Osteoblast (primary cell): ENCODE results near the gene SLC22A2. TPM values are rescaled to one million over a fixed set of nuclear protein-coding genes. Genes with fewer than 3 reads are reported as not detected.

Experiments
- DNase-seq: peaks from one replicate; pipeline ENCODE4 v3.0.0; 2011; ENCODE audit warnings: low spot score, mixed read lengths; ENCODE audit not compliant: insufficient read length; ENCODE audit errors: missing footprints
- H2AFZ ChIP-seq: 2 replicates; pipeline ENCODE4 v1.6.0; 2011; ENCODE audit warnings: mild to moderate bottlenecking, low read length
- H3K27ac ChIP-seq: 2 replicates; pipeline ENCODE4 v1.5.1; 2011; ENCODE audit warnings: mild to moderate bottlenecking, low read depth, low read length, moderate library complexity
- H3K27me3 ChIP-seq: 2 replicates; pipeline ENCODE4 v1.6.0; 2012; ENCODE audit warnings: mild to moderate bottlenecking, control low read depth, inconsistent platforms, low read length, moderate library complexity; ENCODE audit not compliant: insufficient read depth
- H3K36me3 ChIP-seq: 2 replicates; pipeline ENCODE4 v1.5.1; 2011; ENCODE audit warnings: mild to moderate bottlenecking, low read length, control low read depth, moderate library complexity; ENCODE audit not compliant: insufficient read depth
- H3K4me1 ChIP-seq: 2 replicates; pipeline ENCODE4 v1.5.1; 2011; ENCODE audit warnings: mild to moderate bottlenecking, low read length, control low read depth, moderate library complexity; ENCODE audit not compliant: insufficient read depth
- H3K4me2 ChIP-seq: 2 replicates; pipeline ENCODE4 v1.6.0; 2011; ENCODE audit warnings: mild to moderate bottlenecking, low read length; ENCODE audit not compliant: insufficient read depth
- H3K4me3 ChIP-seq: fragments of 200-600 bp; sonication (generic); 3 replicates; pipeline ENCODE4 v1.5.1; 2012; ENCODE audit warnings: mild to moderate bottlenecking, low read length, inconsistent platforms; ENCODE audit not compliant: insufficient read depth
- H3K79me2 ChIP-seq: 2 replicates; pipeline ENCODE4 v1.6.0; 2012; ENCODE audit warnings: mild to moderate bottlenecking, low read length, control low read depth, inconsistent platforms; ENCODE audit not compliant: insufficient read depth
- H3K9me3 ChIP-seq: 2 replicates; pipeline ENCODE4 v1.5.1; 2011; ENCODE audit warnings: low read depth, low read length, control low read depth
- H4K20me1 ChIP-seq: 2 replicates; pipeline ENCODE4 v1.6.0; 2012; ENCODE audit warnings: mild to moderate bottlenecking, low read length, control low read depth; ENCODE audit not compliant: insufficient read depth
- total RNA-seq: library from RNA; depleted of rRNA; stranded (reverse); fragments of >200 nt; gene quantifications from 2 replicates; pipeline ENCODE4 v1.2.3, GENCODE V29; 2012
- TF ChIP-seq, protein P1 (sequence below): IDR thresholded peaks from 2 replicates; pipeline ENCODE4 v1.5.1; 2011; ENCODE audit warnings: mild to moderate bottlenecking, low read depth, low read length, moderate library complexity; ENCODE audit errors: extremely low read depth

The SLC22A2 gene
- total RNA-seq, 1 donor, result under 0.01 TPM

DNA sequence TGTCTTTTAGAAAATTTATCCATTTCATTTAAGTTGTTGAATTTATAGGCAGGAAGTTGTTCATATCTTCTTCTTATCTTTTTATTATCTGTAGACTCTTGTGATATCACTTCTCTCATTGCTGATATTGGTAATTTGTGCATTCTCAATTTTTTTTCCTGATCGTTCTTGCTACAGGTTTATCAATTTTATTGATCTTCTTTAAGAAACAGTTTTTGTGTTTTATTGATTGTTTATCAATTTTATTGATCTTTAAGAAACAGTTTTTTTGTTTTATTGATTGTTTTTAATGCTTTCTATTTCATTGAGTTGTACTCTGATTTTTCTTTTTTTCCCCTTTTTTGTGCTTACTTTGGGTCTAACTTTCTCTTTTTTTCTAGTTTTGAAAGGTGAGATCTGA lies 23.8 kb upstream of the SLC22A2 start:
- no peak for DNase-seq
- Histone ChIP-seq H4K20me1 (no peaks in the 10 kb centered on the region), H3K27me3 (no peaks in the 10 kb centered on the region), H3K4me2 (no peak overlapping the region), H3K27ac (no peak overlapping the region), H3K79me2 (no peaks in the 10 kb centered on the region), H3K4me3 (no peak overlapping the region), H3K4me1 (no peaks in the 10 kb centered on the region), H2AFZ (no peak overlapping the region), H3K9me3 (no peaks in the 10 kb centered on the region), H3K36me3 (no peaks in the 10 kb centered on the region)
- TF ChIP-seq, protein P1, sequence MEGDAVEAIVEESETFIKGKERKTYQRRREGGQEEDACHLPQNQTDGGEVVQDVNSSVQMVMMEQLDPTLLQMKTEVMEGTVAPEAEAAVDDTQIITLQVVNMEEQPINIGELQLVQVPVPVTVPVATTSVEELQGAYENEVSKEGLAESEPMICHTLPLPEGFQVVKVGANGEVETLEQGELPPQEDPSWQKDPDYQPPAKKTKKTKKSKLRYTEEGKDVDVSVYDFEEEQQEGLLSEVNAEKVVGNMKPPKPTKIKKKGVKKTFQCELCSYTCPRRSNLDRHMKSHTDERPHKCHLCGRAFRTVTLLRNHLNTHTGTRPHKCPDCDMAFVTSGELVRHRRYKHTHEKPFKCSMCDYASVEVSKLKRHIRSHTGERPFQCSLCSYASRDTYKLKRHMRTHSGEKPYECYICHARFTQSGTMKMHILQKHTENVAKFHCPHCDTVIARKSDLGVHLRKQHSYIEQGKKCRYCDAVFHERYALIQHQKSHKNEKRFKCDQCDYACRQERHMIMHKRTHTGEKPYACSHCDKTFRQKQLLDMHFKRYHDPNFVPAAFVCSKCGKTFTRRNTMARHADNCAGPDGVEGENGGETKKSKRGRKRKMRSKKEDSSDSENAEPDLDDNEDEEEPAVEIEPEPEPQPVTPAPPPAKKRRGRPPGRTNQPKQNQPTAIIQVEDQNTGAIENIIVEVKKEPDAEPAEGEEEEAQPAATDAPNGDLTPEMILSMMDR, result no peak

DNA sequence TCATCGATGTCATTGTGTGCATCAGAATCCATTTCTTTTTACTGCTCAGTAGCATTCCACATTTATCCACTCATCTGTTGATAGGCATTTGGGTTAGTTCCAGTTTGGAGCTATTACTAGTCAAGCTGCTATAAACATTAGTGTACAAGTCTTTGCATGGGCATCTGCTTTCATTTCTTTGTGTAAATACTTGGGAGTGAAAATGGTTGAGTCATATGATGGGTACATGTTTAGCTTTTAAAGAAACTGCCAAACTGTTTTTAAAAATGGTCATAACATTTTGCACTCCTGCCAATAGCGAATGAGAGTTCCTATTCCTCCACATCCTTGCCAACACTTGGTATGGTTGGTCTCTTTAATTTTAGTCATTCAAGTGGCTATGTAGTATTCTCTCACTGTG lies 21.2 kb upstream of the SLC22A2 start:
- TF ChIP-seq, protein P1, result no peak
- Histone ChIP-seq H3K4me3 (no peak overlapping the region), H3K79me2 (no peaks in the 10 kb centered on the region), H3K4me1 (no peaks in the 10 kb centered on the region), H3K36me3 (no peaks in the 10 kb centered on the region), H3K9me3 (no peaks in the 10 kb centered on the region), H3K27ac (no peak overlapping the region), H4K20me1 (no peaks in the 10 kb centered on the region), H3K4me2 (no peak overlapping the region), H2AFZ (no peak overlapping the region), H3K27me3 (no peaks in the 10 kb centered on the region)
- DNase-seq, result no peak

DNA sequence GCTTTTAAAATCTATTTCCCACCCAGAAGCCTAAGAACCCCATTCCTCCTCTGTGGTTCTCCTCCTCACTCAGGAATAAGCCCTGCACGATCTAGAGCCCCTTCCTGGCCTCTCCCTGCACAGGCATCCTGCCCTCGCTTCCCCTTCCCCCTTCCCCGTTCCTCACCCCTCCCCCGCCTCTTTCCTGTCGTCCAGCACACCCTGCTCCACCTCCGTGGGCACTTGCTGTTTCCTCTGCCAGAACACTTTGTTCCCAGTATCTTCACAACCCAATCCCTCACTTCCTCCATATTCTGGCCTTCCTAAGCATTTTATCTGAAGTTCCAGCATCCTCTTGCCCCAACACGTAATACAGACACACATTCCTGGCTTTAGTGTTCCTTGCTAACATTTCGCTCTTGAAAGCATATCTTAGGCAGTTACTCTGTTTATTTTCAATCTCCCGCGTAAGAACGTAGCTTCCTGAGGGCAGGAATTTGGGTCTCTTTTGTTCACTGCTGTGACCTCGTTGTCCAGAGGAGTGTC lies 20.2 kb upstream of the SLC22A2 start:
- H3K4me3 ChIP-seq, result no peak overlapping the region
- H4K20me1 ChIP-seq, result no peaks in the 10 kb centered on the region
- TF ChIP-seq, protein P1, result no peak
- H3K4me2 ChIP-seq, result no peak overlapping the region
- H3K27me3 ChIP-seq, result no peaks in the 10 kb centered on the region
- DNase-seq, result no peak
- no peaks in the 10 kb centered on the region for H3K79me2 ChIP-seq
- no peaks in the 10 kb centered on the region for H3K9me3 ChIP-seq
- no peak overlapping the region for H3K27ac ChIP-seq
- H2AFZ ChIP-seq, result no peak overlapping the region
- no peaks in the 10 kb centered on the region for H3K36me3 ChIP-seq
- H3K4me1 ChIP-seq, result no peaks in the 10 kb centered on the region

DNA sequence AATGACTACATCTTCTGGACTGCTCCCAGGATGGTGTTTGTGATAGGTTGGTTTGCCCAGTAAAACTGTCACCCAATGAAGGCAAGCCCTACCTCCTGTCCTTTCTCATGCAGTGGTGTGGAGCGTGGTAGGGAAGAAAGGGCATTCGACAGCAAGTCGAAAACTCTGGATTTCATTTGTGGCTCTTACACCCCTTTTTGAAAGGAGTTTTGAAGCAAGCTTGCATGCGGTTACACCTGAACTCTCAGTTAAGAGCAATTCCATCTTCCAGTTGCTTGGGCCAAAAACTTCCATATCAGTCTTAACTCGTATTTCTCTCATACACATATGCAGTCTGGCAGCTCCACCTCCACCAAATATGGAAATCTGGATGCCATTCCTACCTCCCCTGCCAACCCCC lies 19.7 kb upstream of the SLC22A2 start:
- Histone ChIP-seq H3K4me2 (no peak overlapping the region), H3K4me3 (no peak overlapping the region), H3K27me3 (no peaks in the 10 kb centered on the region), H3K79me2 (no peaks in the 10 kb centered on the region), H2AFZ (no peak overlapping the region), H3K36me3 (no peaks in the 10 kb centered on the region), H4K20me1 (no peaks in the 10 kb centered on the region), H3K27ac (no peak overlapping the region), H3K9me3 (no peaks in the 10 kb centered on the region), H3K4me1 (no peaks in the 10 kb centered on the region)
- DNase-seq, result no peak
- TF ChIP-seq, protein P1, result no peak
